Activated CD8-positive, alpha-beta memory T cell treated with anti-CD3 and anti-CD28 coated beads, Interleukin-2, amount 50 U/mL, for 1 hour (primary cell): ENCODE data around the gene PHF5A.

Experiments
- DNase-seq: peaks from one replicate; pipeline ENCODE4 v3.0.0-alpha.2; 2020; ENCODE audit errors: extremely low read depth

Gene PHF5A

GRCh38 chr22:41417622-41418390, 50.7 kb downstream of the PHF5A start:
- no peak for DNase-seq

GRCh38 chr22:41415554-41415953, 52.9 kb downstream of the PHF5A start:
- no peak for DNase-seq

GRCh38 chr22:41411021-41411851, 57.3 kb downstream of the PHF5A start:
- no peak for DNase-seq

DNA sequence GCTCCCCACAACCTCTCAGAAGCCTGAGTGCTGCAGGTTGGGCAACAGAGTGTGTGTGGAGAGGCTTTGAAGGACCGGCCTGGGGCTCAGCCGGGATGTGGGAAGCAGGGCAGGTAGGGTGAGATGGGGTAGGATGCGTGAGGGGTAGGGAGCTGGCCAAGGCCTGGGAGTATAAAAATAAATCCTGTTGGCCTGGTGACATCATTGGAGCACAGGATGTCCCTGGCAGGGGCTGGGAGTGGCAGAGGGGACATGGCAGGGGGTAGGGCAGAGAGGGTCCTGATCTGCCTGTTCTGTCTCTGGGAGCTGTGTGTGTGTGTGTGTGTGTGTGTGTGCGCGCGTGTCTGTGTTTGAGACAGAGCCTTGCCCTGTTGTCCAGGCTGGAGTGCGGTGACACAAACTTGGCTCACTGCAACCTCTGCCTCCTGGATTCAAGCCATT, 58.2 kb downstream of the PHF5A start:
- no peak for DNase-seq
